ENCODE results near the gene SCG3.

DNA sequence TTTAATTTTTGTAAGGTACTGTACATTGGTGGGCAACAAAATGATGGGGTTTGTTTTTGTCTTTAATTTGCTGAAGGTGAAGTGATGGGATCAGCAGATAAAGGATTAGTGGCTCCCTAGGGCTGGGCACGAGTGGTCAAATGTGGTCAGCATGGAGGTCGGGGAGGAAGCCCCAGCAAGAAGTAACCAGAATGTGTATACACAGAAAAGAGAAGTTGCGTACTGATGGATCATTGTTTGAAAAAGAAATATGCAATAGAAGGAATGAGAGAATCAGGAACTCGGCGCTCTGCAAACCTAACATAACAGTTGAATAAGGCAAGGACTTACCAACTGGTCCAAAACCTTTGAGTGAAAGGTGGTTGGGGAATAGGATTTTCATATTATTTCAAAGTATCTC, 71.6 kb downstream of the SCG3 start:
- TF ChIP-seq, protein P1, sequence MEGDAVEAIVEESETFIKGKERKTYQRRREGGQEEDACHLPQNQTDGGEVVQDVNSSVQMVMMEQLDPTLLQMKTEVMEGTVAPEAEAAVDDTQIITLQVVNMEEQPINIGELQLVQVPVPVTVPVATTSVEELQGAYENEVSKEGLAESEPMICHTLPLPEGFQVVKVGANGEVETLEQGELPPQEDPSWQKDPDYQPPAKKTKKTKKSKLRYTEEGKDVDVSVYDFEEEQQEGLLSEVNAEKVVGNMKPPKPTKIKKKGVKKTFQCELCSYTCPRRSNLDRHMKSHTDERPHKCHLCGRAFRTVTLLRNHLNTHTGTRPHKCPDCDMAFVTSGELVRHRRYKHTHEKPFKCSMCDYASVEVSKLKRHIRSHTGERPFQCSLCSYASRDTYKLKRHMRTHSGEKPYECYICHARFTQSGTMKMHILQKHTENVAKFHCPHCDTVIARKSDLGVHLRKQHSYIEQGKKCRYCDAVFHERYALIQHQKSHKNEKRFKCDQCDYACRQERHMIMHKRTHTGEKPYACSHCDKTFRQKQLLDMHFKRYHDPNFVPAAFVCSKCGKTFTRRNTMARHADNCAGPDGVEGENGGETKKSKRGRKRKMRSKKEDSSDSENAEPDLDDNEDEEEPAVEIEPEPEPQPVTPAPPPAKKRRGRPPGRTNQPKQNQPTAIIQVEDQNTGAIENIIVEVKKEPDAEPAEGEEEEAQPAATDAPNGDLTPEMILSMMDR (conservative IDR thresholded peaks at IDR 0.05; ENCODE audit: low read length): no peak
- no peak for TF ChIP-seq EZH2phosphoT487 (IDR thresholded peaks at IDR 0.05; ENCODE audit: borderline replicate concordance)

Measured in Loucy (cell line).